ENCODE data around the gene USP9X. TPM values are rescaled to one million over a fixed set of nuclear protein-coding genes. Genes with fewer than 3 reads are reported as not detected.
A peak's percentile ranks its signal among the peaks of the same experiment; 100 is the strongest.
"Not testable (repeated sequence)": the region's sequence is repeated elsewhere in the genome, so short reads cannot be mapped to it uniquely, and the experiment has no call there.

The USP9X gene
- total RNA-seq, 3 donors from 2014 or later: 72.1 to 88.9 (median 86.3) TPM

GRCh38 chrX:41055740-41056139 is 29.5 kb upstream of the USP9X start:
- DNase-seq (no peak), ATAC-seq (no peak)
- intact Hi-C loops (cut with DNase I, micrococcal nuclease): no loop called here
- no peaks in the 10 kb centered on the region for H3K36me3 ChIP-seq (ENCODE audit: low read depth)
- no peak for TF ChIP-seq CTCF (IDR thresholded peaks at IDR 0.05)
- no peaks in the 10 kb centered on the region for H3K9me3 ChIP-seq
- H3K4me1 ChIP-seq (ENCODE audit: low read depth): no peaks in the 10 kb centered on the region
- no peak overlapping the region for H3K4me3 ChIP-seq

- H3K4me3 ChIP-seq; H3K9me3 ChIP-seq; intact Hi-C loops (cut with DNase I, micrococcal nuclease); DNase-seq; H3K36me3 ChIP-seq (ENCODE audit: low read depth); ATAC-seq; H3K4me1 ChIP-seq (ENCODE audit: low read depth): not testable (repeated sequence)
Observed at GRCh38 chrX:41063276-41063675, 22.0 kb upstream of the USP9X start.

- no peaks in the 10 kb centered on the region for H3K4me1 ChIP-seq (ENCODE audit: low read depth)
- intact Hi-C loops (cut with DNase I, micrococcal nuclease): no loop called here
- no peak for ATAC-seq
- H3K4me3 ChIP-seq: no peak overlapping the region
- no peak for TF ChIP-seq CTCF (IDR thresholded peaks at IDR 0.05)
- H3K36me3 ChIP-seq (ENCODE audit: low read depth): no peaks in the 10 kb centered on the region
- no peak for DNase-seq
- no peaks in the 10 kb centered on the region for H3K9me3 ChIP-seq
Observed at GRCh38 chrX:41064018-41064417, 21.2 kb upstream of the USP9X start.

- TF ChIP-seq CTCF (IDR thresholded peaks at IDR 0.05): no peak
- intact Hi-C loops (cut with DNase I, micrococcal nuclease): no loop called here
- ATAC-seq (peak; percentile 34), DNase-seq (no peak)
- Histone ChIP-seq H3K4me1 (ENCODE audit: low read depth) (no peaks in the 10 kb centered on the region), H3K36me3 (ENCODE audit: low read depth) (no peaks in the 10 kb centered on the region), H3K4me3 (no peak overlapping the region), H3K9me3 (no peaks in the 10 kb centered on the region)
Observed at GRCh38 chrX:41066391-41066790, 18.9 kb upstream of the USP9X start.

- ATAC-seq: peak; percentile 76
Observed at GRCh38 chrX:41066969-41067368, 18.3 kb upstream of the USP9X start.

GRCh38 chrX:41067721-41068120 is 17.5 kb upstream of the USP9X start:
- intact Hi-C loops (cut with DNase I, micrococcal nuclease): no loop called here
- Histone ChIP-seq H3K36me3 (ENCODE audit: low read depth) (no peaks in the 10 kb centered on the region), H3K4me1 (ENCODE audit: low read depth) (no peaks in the 10 kb centered on the region), H3K9me3 (no peaks in the 10 kb centered on the region), H3K4me3 (no peak overlapping the region)
- no peak for TF ChIP-seq CTCF (IDR thresholded peaks at IDR 0.05)
- no peak for ATAC-seq
- DNase-seq: no peak

More at GRCh38 chrX:41066969-41067368, 18.3 kb upstream of the USP9X start:
- intact Hi-C loops (cut with DNase I, micrococcal nuclease): no loop called here
- TF ChIP-seq CTCF (IDR thresholded peaks at IDR 0.05): no peak
- H3K9me3 ChIP-seq: no peaks in the 10 kb centered on the region
- H3K4me3 ChIP-seq: no peak overlapping the region
- DNase-seq: no peak
- H3K4me1 ChIP-seq (ENCODE audit: low read depth): no peaks in the 10 kb centered on the region
- no peaks in the 10 kb centered on the region for H3K36me3 ChIP-seq (ENCODE audit: low read depth)

Data from mucosa of descending colon (tissue), 3 donors.